Astrocyte (in vitro differentiated cells and primary cell): Measurements from ENCODE around the gene TOP1. TPM values are rescaled to one million over a fixed set of nuclear protein-coding genes. Genes with fewer than 3 reads are reported as not detected.

Source experiments
- DNase-seq: peaks from one replicate; pipeline ENCODE4 v3.0.0-alpha.2; 2010; ENCODE audit warnings: low read depth
- FAIRE-seq: peaks from 2 replicates; lab custom pipeline; 2011; peaks lifted over from hg19 to GRCh38; lab: Jason Lieb, UNC
- H2AFZ ChIP-seq: 2 replicates; pipeline ENCODE4 v1.6.0; 2012; ENCODE audit warnings: low read depth, low read length, inconsistent platforms
- H3K27ac ChIP-seq: 2 replicates; pipeline ENCODE4 v1.5.1; 2011; ENCODE audit warnings: low read depth, low read length, inconsistent platforms
- H3K27me3 ChIP-seq: 2 replicates; pipeline ENCODE4 v1.6.0; 2011; ENCODE audit warnings: low read length, inconsistent platforms; ENCODE audit not compliant: insufficient read depth
- H3K36me3 ChIP-seq: 2 replicates; pipeline ENCODE4 v1.5.1; 2011; ENCODE audit warnings: low read length, inconsistent platforms; ENCODE audit not compliant: insufficient read depth
- H3K4me1 ChIP-seq: 2 replicates; pipeline ENCODE4 v1.5.1; 2011; ENCODE audit warnings: low read length, inconsistent platforms; ENCODE audit not compliant: insufficient read depth
- H3K4me2 ChIP-seq: 2 replicates; pipeline ENCODE4 v1.6.0; 2012; ENCODE audit warnings: low read length, inconsistent platforms
- H3K4me3 ChIP-seq: 2 replicates; pipeline ENCODE4 v1.5.1; 2011; ENCODE audit warnings: low read depth, mild to moderate bottlenecking, low read length, inconsistent platforms; ENCODE audit not compliant: insufficient read depth
- H3K79me2 ChIP-seq: 2 replicates; pipeline ENCODE4 v1.6.0; 2012; ENCODE audit warnings: mild to moderate bottlenecking, low read length, inconsistent platforms; ENCODE audit not compliant: insufficient read depth
- H3K9ac ChIP-seq: 2 replicates; pipeline ENCODE4 v1.6.0; 2012; ENCODE audit warnings: mild to moderate bottlenecking, low read length, inconsistent platforms
- H3K9me3 ChIP-seq: 2 replicates; pipeline ENCODE4 v1.5.1; 2012; ENCODE audit warnings: low read depth, mild to moderate bottlenecking, low read length, inconsistent platforms; ENCODE audit not compliant: insufficient read depth
- H4K20me1 ChIP-seq: 2 replicates; pipeline ENCODE4 v1.6.0; 2012; ENCODE audit warnings: low read length, inconsistent platforms; ENCODE audit not compliant: insufficient read depth
- H3K27ac Mint-ChIP-seq: one replicate; pipeline ENCODE4 v1.8.0; 2021; ENCODE audit warnings: mild to moderate bottlenecking, mixed read lengths; ENCODE audit not compliant: unreplicated experiment
- H3K27me3 Mint-ChIP-seq: one replicate; pipeline ENCODE4 v1.8.0; 2021; ENCODE audit warnings: low read depth, mixed read lengths; ENCODE audit not compliant: unreplicated experiment
- H3K36me3 Mint-ChIP-seq: one replicate; pipeline ENCODE4 v1.8.0; 2021; ENCODE audit warnings: low read depth, mixed read lengths; ENCODE audit not compliant: unreplicated experiment
- H3K4me1 Mint-ChIP-seq: one replicate; pipeline ENCODE4 v1.8.0; 2021; ENCODE audit warnings: low read depth, mixed read lengths; ENCODE audit not compliant: unreplicated experiment
- H3K4me3 Mint-ChIP-seq: one replicate; pipeline ENCODE4 v1.8.0; 2021; ENCODE audit warnings: mild to moderate bottlenecking, moderate library complexity, mixed read lengths; ENCODE audit not compliant: unreplicated experiment
- H3K9me3 Mint-ChIP-seq: one replicate; pipeline ENCODE4 v1.8.0; 2021; ENCODE audit warnings: mild to moderate bottlenecking, mixed read lengths; ENCODE audit not compliant: unreplicated experiment
- CTCF ChIP-seq: IDR thresholded peaks from 2 replicates; pipeline ENCODE4 v1.5.1; 2011; ENCODE audit warnings: low read depth, mild to moderate bottlenecking, inconsistent platforms, low read length, moderate library complexity; ENCODE audit not compliant: insufficient read depth
- EZH2 ChIP-seq: IDR thresholded peaks from 2 replicates; pipeline ENCODE4 v1.6.1; 2012; ENCODE audit warnings: mild to moderate bottlenecking, low read length, inconsistent platforms; ENCODE audit not compliant: insufficient read depth
- total RNA-seq: library from RNA; stranded (reverse); gene quantifications from 2 replicates; pipeline ENCODE4 v1.2.1, GENCODE V29; 2021

TOP1 gene
- total RNA-seq, 1 donor from 2014 or later: 63.5 TPM

DNA sequence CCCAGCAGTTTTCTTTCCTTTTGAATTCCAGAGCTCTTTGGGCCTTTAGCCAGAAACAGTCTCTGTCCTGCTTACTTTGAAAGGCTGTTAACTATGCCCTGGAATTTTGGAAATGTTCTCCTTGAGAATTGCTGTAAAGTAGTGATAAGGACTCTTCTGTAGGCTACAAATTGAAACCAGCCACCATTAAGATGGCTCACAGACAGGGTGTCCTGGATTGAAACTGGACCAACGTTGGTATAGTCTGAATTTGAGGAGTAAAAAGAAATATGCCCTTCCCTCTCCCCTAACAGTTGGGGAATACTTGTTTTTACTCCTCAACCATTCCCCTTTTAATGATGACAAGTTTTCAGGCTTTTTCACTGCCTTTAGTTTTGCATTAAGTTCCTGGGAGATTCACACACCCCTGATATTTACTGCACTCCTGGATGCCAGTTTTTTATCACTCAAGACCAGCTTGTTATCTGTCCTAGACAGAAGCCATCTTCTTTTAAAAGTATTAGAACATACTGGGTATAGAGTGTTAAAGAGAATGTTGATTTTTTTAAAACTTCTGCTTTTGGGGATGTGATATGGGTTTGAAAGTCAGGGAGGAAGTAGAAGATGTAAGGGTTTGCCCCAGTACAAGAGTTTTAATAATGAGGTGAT is 21.9 kb downstream of the TOP1 start:
- no peaks in the 10 kb centered on the region for H3K9me3 Mint-ChIP-seq
- Histone ChIP-seq H3K36me3 (no peaks in the 10 kb centered on the region), H3K4me2 (no peak overlapping the region), H3K79me2 (peaks cover 99% of the 10 kb centered on the region), H2AFZ (no peak overlapping the region), H4K20me1 (peaks cover 98% of the 10 kb centered on the region), H3K9ac (no peak overlapping the region), H3K4me3 (no peak overlapping the region), H3K27ac (no peak overlapping the region), H3K4me1 (peaks cover 31% of the 10 kb centered on the region), H3K27me3 (no peaks in the 10 kb centered on the region), H3K9me3 (no peaks in the 10 kb centered on the region)
- H3K27me3 Mint-ChIP-seq: no peaks in the 10 kb centered on the region
- H3K4me1 Mint-ChIP-seq: peaks cover 67% of the 10 kb centered on the region
- peaks cover 3% of the 10 kb centered on the region for H3K36me3 Mint-ChIP-seq
- DNase-seq: peak; percentile 65
- FAIRE-seq: no peak
- H3K4me3 Mint-ChIP-seq: no peak overlapping the region
- TF ChIP-seq CTCF: no peak
- no peak for TF ChIP-seq EZH2
- no peak overlapping the region for H3K27ac Mint-ChIP-seq

DNA sequence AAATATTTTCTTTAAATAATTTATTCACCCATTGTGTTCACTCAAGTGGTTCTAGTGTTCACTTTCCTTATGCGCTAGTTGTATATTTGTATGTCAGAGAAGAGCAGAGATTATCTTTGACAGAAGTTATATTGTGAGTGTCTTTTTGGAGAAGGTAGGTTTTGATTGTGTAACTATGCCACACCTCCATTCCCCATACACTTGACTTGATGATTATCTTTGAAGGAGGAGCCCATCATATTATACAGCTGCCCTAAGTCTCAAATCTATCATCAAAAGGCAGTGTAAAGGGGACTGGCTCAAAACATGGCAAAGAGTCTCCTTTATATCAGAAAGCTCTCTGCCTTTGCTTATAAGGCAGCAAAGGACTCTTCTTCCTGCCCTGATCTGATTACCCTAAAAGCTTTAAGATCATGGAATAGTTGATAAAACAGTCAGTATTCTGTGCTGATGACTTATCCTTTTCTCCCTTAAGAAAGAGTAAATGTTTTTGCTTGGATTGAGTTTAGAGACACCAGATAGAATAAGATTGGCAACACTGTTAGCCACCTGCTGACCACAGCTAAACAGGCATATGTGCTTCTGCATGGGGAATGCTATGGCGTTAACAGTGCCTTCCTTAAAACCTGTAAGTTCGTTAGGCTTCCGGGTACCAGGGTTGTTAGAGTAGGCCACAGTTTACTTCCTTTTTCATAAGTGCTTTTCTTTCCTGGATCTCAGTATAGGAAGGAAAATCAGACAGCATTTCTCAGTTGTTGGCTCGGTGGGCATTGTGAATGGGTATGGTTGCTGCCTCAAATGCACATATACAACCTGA is 22.6 kb downstream of the TOP1 start:
- peaks cover 31% of the 10 kb centered on the region for H3K4me1 ChIP-seq
- H3K79me2 ChIP-seq: peaks cover 99% of the 10 kb centered on the region
- H4K20me1 ChIP-seq: peaks cover 97% of the 10 kb centered on the region
- Mint-ChIP-seq H3K4me1 (peaks cover 73% of the 10 kb centered on the region), H3K4me3 (no peak overlapping the region), H3K27ac (no peak overlapping the region), H3K36me3 (peaks cover 4% of the 10 kb centered on the region), H3K9me3 (no peaks in the 10 kb centered on the region), H3K27me3 (no peaks in the 10 kb centered on the region)
- H3K9me3 ChIP-seq: no peaks in the 10 kb centered on the region
- H3K36me3 ChIP-seq: no peaks in the 10 kb centered on the region
- no peak for FAIRE-seq
- TF ChIP-seq EZH2 (no peak), CTCF (no peak)
- H3K27me3 ChIP-seq: no peaks in the 10 kb centered on the region
- DNase-seq: no peak
- H2AFZ ChIP-seq: no peak overlapping the region
- no peak overlapping the region for H3K9ac ChIP-seq
- no peak overlapping the region for H3K4me2 ChIP-seq
- no peak overlapping the region for H3K4me3 ChIP-seq
- no peak overlapping the region for H3K27ac ChIP-seq
